ENCODE measurements around the gene UNC5B.

UNC5B gene

GRCh38 chr10:71351628-71352319 lies 139.4 kb downstream of the UNC5B start:
- Histone ChIP-seq H3K79me2 (ENCODE audit: control insufficient read depth, insufficient read depth, low read length, unreplicated experiment) (no peaks in the 10 kb centered on the region), H3K27ac (ENCODE audit: low read depth, low read length) (no peak overlapping the region), H3K4me1 (ENCODE audit: control insufficient read depth, insufficient read depth, low read length, unreplicated experiment) (no peaks in the 10 kb centered on the region), H3K4me3 (ENCODE audit: low read depth, low read length) (no peak overlapping the region), H3K36me3 (ENCODE audit: insufficient read depth, low read length) (no peaks in the 10 kb centered on the region), H3K27me3 (ENCODE audit: insufficient read depth, low read length) (no peaks in the 10 kb centered on the region), H2AFZ (ENCODE audit: low read length, unreplicated experiment) (no peak overlapping the region)

Measured in ACC112 (cell line).